GM19397 (cell line): ENCODE data around the gene HBEGF.

Experiments
- ATAC-seq: cut with Tn5 transposase; IDR thresholded peaks from one replicate; pipeline ENCODE4 v1.9.1; 2021; ENCODE audit warnings: mild to moderate bottlenecking, moderate library complexity; ENCODE audit not compliant: unreplicated experiment

The HBEGF gene

DNA sequence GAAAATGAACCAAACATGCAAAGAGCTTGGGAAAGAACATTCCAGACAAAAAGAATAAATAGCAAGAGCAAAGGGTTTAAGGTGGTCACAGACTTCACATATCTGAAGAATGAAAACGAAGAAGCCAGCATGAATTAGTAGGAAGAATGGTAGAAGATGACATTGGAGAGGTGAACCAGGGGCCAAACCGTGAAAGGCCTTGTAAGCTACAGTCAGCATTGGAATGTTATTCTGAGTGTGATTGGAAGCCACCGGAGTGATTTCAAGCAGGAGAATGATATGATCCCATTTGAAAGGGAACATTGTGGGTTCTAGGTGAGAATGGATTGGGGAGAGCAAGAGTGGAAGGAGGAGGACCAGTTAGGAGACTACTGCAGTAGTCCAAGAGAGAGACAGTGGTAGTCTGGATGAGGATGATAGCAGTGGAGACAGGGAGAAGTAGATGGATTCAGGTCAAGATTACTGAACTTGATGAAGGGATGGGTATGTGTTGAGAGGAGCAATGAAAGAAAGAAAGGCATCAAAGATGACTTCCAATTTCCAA is 36.6 kb downstream of the HBEGF start:
- no peak for ATAC-seq

DNA sequence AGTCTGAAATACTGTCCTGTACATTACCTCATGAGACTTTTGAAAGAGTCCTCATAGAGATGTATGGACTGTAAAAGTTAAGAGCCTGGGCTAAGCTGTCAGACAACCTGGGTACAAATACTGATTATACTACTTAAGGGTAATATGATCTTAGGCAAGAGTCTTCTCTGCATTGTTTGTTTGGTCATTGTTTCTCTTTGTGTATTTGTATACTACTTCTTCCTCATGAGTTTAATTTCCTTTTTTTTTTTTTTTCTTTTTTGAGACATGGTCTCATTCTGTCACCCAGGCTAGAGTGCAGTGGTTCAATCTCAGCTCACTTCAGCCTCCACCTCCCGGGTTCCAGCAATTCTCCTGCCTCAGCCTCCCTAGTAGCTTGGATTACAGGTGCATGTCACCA is 40.9 kb downstream of the HBEGF start:
- ATAC-seq, result no peak

DNA sequence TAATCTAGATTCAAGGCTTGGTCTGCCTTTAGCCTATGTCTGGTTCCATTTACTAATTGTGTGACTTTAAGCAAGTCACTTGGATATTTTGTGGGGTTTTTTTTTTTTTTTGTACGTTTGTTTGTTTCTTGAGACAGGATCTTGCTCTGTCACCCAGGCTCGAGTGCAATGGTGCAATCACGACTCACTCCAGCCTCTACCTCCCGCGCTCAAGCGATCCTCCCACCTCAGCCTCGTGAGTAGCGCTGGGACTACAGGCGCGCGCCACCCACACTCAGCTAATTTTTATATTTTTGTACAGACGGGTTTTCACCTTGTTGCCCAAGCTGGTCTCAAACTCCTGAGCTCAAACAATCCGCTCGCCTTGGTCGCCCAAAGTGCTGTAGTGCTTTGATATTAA is 42.4 kb downstream of the HBEGF start:
- no peak for ATAC-seq

DNA sequence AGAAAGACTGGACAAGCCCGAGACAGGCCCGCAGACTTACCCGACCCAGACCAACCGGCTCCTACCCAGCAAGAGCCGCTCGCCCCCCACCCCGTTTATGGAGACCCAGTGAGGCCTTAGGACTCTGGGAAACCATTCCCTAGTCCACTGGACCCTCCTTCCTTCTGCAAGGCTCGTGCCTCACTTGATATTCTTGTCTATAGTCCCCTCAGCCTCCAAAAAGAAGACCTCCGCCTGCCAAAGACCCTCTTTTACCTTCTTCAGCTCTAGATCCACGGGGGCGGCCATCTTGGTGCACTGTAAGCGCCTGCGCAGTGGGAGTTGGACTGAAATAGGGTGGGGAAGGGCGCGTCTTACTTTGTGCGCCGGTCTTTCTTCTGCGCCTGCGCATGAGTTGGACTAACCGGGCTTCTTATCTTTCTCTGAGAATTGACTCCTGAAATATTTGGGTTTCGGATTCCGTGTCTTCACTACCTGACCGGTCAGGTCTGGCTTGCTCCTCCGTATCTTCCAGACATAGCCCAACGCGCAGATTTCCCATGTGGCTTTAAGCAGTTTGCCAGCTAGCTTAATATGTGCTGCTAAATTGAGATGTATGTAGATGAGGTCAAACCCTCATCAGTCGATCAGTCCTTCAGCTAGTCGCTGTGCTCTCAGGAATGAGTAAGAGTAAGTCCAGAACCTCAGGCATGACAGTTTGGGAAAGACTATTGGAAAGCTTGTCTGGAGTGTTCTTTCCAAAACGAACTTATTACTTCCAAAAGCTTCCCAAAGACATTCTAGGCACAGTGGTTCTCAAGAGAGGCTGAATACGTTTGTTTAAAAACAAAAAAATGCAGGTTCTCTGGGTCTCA is 43.4 kb downstream of the HBEGF start, which contains the start of gene PFDN1:
PFDN1 (minus strand) TSS at position 316 of the 854 bp plus-strand sequence; CDS start at position 288, 28 bp downstream.
- ATAC-seq, result peak; percentile 97

DNA sequence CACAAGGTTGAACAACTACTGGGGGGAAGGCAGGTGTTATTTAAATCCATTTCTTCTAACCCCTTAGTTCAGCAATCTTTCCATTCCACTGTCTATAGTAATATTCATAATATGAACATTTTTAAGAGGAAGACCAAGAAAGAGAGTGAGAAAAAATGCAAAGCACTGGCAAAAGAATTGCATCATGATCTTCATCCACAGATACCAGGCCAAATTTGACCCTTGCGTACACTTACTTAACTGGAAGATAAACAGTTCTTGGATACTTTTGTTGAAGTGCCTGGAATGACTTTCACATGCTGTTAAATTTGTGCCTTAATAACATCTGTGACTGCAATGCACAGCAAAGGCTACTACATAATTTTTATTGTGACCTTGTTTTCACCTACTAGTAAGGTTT is 45.3 kb downstream of the HBEGF start:
- ATAC-seq, result no peak

DNA sequence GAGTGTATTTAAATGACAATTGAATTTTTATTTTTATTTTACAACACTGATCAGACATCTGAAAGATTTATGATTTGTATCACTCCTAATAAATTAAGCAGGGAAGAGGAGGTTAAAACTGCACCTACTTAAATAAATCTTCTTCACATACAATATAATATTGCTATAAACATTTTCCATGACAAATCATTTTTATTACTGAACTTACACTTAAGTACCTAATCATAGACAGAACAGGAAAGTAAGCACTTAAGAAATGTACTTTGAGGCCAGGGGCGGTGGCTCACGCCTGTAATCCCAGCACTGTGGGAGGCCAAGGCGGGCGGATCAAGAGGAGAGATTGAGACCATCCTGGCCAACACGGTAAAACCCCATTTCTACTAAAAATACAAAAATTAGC is 47.3 kb downstream of the HBEGF start:
- ATAC-seq, result no peak

DNA sequence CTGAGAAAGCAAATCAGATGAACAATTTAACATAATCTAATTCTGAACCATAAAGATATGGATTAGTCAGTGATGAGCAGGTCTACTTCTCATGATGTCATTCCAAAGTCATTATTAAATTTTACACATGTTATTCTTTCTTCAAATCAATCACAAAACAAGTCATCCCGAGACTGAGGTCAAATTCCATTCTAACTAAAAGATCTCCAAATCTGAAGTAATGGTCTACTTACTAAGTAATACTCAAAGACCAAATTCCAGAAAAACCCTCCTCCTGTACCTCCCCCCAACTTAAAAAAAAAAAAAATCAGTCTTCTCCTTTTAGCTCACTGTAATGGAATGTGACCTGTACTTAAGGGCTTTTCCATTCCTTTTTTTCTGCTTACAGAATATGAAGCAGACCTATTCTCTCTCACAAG is 48.2 kb downstream of the HBEGF start:
- ATAC-seq, result no peak

DNA sequence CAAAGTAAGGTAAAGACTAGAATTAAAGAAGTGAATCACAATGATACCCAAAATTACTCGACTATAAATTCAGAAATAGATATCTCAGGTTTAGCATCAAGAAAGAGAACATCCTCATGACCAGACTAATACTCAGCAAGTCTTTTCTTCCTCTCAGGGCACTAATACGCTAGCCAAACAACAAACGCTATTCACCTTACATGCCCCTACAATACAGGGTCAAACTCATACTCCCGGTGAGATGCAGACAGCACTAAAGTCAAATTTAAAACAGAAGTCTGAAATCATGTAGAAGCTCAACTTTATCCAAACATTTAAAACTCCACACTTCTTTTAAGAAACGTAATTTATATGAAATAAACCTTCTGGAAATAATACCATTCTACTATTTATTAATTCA is 49.1 kb downstream of the HBEGF start:
- no peak for ATAC-seq

DNA sequence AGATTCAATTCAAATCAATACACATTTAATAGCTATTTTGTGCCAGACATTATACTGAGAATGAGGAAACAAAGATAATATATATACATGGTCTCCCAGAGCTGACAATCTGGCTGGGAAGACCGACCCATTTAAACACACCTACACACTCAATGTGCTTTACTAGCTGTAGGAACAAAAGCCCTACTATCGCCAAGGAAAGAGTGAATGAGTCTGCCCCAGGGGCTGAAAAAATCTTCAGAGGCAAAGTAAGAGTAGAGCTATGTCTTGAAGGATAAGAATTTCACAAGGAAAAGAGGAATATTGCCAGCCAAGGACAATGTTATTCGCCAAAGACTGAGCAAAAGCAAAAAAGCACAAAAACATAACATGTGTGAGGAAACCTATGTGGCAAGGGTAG is 50.1 kb downstream of the HBEGF start:
- no peak for ATAC-seq

DNA sequence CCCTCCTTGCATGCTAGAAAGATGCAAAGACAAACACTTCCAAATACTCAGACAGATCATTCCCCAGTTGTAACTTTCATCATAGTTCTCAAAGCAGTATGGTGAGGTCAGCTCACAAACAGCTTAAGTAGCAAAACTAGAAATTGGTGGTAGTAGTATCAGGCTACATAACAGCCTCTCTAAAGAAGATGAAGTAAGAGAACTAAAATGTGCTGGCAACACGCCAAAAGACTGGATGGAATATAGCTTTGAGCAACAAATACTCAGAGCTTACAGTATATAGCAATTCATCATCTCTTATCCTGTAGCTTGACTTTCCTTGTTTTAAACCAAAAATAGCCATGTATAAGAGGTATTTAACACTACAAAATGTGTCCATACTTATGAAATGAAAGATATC is 51.0 kb downstream of the HBEGF start:
- no peak for ATAC-seq

DNA sequence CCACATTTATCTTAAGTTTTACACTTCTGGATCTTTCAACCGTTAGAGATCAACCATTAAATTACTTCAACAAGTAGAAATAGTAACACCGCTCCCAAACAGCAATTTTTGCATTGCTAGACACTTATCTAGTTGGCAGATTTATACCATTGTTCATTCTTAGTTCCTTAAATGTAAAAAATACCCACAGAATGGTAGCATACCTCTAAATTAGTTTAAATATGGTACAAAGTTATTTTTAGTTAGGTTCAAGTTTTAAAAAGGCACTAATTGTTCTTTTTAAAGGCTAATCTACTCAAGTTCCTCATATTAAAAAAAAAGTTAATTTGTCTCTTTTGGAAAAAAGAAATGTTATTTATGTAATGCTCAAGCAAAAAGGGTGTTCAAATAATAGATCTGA is 51.6 kb downstream of the HBEGF start:
- no peak for ATAC-seq

DNA sequence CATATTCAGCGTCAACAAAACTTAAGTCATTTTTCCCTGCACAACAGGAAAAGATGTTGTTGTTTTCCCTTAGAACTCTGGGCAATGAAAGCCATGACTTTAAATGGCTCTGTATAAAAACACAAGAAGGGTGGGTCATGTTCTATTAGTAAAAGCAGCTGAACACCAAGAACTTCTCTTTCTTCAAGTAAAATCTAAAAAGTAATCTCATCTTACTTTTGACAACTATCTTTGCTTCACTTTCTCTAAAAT is 52.6 kb downstream of the HBEGF start:
- no peak for ATAC-seq

DNA sequence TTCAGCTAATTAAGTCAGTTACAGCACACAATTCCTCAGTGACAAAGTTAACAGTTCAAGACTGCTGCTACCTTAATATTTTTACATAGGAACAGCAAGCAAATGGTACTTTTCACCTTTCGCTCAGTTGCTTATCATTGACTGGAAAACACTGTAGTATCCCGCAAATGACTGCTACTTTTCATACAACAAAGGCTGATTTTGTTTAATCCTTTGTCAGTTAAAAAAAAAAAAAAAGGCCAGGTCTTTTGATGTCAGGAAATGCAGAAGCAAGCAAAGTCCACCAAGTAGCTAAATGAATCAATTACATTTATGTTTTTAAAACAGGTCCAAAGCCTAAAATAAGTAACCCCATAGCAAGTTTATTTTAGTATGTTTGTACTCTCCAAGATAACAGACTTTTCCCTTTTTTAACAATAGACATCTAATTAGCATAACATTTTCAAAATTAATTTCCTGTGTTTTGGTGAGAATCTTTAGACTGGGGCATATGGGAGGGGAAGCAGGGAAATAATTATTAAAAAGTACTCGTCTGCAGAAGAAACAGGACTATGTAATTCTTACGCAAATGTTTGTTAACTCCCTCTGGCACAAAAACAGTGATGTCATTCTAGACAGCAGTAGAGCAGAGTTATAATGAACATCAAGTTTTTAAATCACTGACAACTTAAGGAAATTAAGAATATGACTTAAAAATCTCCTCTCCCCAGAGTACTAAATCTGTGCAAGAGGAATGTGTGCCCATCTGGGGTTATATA is 53.1 kb downstream of the HBEGF start:
- no peak for ATAC-seq

DNA sequence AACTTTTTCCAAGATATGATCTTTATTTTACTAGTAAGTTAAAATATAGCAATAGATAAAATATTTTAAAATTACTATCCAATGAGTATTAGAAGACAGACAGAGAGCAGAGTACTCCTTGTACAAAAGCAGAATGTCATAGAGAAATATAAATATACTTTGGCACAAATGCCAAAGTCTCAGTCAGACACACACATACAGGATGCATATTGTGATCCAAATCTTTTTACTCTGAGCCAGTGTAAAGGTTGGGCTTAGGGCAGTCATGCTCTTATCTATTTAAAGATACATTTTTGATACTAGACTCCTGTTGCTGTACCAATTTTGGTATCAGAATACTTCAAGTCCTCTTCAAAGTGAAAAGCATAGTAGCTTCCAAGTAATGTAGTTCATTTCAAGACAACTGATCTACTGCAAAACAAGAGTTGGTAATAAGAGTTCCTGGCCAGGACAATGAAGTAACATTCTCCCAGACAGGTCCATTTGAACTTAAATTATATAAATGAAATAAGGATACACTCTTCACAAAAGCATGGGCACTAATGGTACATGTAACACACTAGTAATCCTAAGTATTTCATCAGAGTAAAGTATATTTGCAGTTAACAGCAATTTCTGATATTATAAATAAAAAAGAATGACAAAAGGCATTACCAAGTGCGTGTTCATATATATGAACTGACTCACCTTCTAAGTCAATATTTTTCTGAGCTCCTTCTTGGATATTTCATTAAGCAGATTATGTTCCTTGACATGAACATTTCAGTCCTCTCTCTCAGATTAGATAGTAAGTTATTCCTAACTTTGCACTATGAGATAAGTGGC is 54.0 kb downstream of the HBEGF start:
- ATAC-seq, result no peak

DNA sequence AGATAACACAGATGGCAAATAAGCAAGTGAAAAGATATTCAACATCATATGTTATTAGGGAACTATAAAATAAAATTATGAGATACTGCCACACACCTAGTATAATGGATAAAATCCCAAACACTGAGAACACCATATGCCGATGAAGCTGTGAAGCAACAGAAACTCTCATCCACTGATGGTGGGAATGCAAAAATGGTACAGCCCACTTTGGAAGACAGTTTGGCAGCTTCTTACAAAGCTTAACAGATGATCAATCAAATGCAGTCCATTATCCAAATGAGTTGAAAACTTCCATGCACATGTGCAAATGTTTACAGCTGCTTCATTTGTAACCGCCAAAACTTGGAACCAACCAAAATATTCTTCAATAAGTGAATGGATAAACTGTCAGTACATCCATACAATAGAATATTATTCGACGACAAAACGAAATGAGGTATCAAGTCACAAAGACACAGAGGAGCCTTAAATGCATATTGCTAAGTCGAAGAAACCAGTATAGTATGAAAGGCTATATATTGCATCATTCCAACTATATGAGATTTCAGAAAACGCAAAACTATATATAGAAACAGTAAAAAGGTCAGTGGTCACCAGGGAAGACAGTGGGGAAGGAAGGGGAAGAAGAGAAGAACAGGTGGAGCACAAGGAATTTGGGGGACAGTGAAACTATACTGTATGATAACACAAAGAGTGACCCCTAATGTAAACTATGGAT is 58.4 kb downstream of the HBEGF start:
- no peak for ATAC-seq

DNA sequence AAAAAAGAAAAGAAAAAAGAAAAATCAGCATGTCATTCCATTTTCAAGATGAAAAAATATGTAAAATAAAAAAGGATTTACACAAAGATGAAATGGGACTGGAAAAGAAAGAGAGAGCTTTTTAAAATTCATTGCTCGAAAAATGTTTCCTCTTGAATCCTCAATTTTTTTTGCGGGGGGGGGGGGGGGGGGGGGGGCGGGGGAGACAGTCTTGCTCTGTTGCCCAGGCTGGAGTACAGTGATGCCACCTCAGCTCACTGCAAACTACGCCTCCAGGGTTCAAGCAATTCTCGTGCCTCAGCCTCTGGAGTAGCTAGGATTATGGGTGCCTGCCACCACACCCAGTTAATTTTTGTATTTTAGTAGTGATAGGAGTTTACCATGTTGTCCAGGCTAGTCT is 60.0 kb downstream of the HBEGF start:
- no peak for ATAC-seq

DNA sequence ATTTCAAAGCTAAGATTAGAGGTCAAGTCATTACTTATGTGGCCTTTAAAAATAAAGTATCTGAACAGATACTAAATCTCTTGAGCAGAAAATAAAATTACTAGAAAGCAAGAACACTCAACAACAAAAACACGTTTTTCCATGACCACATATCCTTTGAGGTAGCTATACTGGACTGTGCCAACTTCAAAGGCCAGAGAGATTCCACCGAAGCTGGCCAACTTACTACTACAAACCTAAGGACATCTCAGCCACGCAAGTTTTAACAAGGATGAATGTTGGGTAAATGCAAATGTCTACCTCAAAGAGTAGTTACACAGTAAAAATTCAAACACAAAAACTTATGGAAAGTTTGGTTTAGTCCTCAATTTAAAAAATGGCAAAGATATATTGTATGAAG is 62.4 kb downstream of the HBEGF start:
- ATAC-seq, result no peak
